ENCODE measurements around the gene OLAH.

OLAH gene

DNA sequence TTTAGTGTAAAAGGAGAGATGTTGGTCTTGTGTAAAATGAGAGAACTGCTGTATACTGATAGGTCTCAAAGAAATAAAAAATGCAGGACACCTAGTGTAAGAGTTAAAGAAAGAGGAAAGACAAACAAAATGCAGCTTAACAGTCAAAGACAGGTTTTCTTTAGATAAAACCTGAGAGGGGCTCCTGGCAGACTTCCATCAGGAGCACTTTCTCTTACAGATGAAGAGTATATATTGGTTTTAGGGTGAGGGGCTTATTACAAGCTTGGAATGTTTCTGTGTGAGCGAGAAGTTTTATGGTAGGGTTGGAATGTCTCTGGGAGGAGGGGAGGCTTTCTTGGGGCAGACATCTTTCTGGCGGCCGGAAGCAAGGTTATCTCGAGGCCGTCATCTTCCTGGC, 28.6 kb downstream of the OLAH start:
- DNase-seq (ENCODE audit: low spot score), result no peak

DNA sequence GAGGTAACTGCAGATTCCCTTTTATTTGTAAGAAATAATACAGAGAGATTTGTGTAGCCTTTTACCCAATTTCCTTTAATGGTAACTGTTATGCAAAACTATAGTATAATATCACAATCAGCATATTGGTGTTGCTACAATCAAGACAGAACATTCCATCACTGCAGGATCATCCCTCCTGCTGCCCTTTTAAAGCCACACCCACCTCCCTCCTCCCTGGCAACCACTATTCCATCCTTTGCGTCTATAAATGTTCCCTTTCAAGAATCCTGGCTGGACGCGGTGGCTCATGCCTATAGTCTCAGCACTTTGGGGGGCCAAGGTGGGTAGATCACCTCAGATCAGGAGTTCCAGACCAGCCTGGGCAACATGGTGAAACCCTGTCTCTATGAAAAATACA, 31.7 kb downstream of the OLAH start:
- DNase-seq (ENCODE audit: low spot score), result no peak

DNA sequence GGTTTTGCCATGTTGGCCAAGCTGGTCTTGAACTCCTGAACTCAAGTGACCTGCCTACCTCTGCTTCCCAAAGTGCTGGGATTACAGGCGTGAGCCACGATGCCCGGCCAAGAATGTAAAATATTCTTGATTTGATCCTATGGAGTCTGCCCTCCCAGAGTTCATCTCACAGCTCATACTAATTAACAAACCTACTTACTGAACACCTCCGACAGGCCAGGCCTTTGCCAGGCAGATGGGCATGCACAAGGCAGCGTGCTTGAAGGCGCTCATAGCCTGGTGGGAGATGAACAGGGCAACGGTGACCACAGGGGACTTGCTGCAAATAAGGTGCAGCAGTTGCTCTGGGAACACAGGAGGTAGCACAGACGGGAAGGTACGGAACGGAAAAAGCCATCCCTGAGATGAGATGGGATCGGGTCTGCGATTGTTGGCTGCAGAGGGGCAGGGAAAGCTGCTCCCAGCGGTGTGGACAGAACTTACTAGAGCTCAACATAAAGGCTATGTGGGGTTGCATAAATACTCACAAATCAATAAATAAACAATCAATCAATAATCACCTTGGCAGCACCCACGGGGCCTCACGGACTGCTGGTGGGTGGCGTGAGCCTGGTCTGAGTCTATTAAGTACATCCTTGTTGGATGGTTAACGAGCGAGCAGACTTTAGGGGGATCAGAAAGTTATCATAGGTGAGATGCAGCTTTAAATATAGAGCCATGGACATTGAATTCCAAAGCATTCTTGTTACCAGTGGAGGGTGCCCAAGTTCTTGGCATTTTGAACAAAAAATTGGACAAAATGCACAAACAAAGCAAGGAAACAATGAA, 40.1 kb downstream of the OLAH start:
- no peak for DNase-seq (ENCODE audit: low spot score)

DNA sequence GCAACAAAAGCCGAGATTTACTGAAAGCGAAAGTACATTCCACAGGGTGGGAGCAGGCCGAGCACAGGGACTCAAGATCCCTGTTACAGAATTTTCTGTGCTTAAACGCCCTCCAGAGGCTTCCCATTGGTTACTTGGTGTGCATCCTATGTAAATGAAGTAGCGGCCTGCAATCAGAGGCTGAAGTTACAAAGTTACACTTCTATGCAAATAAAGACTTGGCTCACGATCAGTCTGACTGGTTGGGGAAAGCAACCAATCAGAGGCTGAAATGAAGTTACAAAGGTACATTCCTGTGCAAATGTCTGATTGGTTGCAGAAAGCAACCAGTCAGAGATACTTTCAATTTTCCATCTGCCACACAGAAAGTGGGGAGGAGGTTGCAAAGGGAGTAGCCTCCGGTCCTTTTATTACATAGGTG, 40.8 kb downstream of the OLAH start:
- no peak for DNase-seq (ENCODE audit: low spot score)

DNA sequence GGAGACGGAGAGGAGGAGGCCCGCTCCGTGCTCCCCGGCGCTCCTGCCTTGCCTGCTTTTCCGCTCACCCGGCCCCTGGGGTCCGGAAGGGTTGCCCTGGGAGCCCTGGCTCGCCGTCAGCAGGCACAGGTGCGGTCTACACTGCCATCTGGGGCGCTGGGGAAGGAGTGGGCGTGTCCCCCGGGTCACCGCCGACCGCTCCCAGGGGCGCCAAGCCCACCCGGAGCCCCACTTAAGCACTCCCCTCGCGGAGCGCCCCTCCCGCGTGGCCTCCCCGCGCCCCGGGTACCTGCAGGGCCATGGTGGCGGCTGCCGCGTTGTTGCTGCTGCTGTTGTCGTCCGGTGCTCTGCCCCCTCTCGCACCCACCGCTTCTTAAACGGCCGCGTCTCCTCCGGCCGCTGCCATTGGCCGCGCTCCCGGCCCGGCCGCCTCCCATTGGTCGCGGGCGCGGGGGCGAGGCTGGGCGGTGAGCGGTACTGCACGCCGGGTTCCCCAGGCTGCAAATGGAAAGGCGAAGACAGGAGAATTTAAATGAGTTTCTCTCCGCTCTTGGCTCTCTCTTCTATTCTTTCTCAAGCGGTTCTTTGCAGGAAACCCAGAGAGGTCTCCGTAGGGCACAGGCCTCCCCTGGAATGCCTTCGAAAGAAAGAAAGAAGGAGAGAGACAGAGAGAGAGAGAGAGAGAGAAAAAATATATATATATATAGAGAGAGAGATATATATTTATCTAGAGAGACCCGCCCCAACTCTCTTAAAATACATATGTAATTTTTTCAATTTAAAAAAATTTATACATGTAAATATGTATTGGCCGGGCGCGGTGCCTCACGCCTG, 44.9 kb downstream of the OLAH start, which contains the start of gene ACBD7:
Gene ACBD7 (minus strand): TSS at position 349 of the 834 bp plus-strand sequence. CDS start 48 bp downstream, at position 301.
- DNase-seq (ENCODE audit: low spot score), result peak; percentile 98

DNA sequence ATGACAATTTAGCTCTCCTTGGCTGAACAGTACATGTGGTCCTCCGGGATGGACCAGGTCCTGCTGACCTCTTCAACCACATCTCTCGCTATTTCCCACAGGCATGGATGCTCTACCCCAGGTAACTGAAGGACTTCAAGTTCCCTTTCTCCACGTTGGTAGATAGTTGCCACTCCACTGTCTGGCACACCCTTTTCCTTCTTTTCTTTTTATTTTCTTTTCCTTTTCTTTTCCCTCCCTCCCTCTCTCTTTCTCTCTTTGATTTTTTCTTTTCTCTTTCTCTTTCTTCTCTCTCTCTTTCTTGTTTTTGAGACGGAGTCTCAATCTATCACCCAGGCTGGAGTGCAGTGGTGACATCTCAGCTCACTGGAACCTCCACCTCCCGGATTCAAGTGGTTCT, 47.7 kb downstream of the OLAH start:
- no peak for DNase-seq (ENCODE audit: low spot score)

DNA sequence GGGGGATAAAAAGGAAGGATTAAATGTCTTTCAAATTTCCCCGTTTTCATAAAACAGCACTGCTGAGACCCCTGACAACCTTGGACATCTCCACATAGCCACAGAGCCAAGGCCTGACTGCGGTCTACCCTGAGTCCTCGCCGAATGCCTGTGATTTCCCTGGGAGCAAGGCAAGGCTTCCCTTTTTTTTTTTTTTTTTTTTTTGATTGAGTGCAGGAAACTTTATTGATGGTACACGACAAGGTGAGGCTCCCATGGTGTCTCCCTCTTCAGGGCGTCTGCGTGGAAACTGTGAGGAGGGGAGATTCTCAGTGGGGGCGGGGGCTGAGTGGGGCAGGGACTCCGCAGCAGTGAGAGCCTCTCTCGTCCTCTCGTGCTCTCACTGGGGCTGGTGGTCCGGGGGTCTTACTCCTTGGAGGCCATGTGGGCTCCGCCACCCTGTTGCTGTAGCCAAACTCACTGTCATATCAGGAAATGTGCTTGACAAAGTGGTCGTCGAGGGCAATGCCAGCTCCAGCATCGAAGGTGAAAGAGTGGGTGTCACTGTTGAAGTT, 49.2 kb downstream of the OLAH start:
- DNase-seq (ENCODE audit: low spot score), result no peak

DNA sequence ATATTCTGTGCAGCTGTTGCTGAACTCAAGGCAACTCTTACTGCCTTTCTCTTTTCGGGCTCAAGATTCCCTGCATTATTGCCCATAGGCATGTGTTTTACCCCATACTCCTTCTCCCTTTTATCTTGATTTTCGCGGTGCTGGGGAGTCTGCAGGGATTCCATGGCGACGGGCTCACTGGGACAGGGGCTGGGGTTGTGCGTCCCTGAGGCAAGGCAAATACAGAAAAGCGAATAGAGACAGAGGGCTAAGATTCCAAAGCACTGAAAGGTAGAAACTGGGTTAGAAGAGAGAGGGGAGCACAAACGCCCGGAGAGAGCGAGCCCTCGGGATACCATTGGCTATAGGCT, 52.9 kb downstream of the OLAH start:
- DNase-seq (ENCODE audit: low spot score), result no peak

DNA sequence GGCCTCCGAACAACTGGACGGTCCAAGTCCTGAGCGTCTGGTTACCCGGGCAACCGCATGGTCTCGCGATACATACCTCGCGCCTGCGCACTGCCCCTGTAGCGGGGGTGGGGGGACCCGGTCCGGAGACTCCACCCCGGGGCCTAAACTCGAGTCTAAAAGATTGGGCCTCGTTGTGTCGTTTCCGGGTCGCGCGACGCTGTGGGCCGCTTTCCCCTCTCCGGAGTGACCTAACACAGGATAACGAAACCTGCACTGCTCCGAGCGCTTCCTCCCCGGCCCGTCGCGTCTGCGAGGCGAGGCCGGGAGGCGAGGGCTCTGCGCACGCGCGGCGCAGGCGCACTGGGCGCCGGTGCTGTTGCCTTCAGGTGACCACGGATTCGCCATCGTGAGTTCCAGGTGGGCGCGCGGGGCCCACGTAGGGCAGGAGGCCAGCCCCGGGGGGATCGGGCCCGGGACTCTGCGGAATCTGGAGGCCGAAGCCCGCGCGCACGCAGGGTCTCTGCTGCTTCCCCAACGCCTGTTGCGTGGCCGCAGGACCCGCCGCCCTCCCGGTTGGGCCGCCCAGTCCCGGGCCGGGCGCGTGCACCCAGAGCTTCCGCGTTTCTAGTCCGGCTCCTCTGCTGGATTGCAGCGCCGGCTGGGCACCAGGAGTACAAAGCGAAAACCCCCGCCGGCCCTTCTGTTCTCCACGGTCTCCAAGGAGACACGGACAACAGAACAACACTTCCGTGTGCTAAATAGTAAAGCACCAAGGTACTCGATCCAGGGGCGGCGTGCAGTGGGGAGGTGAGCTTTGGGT, 53.5 kb downstream of the OLAH start, which contains the start of gene RPP38:
Gene RPP38 (plus strand): TSS at position 345 of the 802 bp plus-strand sequence. CDS start 5,960 bp downstream, outside the sequence.
- peak; percentile 95 for DNase-seq (ENCODE audit: low spot score)

DNA sequence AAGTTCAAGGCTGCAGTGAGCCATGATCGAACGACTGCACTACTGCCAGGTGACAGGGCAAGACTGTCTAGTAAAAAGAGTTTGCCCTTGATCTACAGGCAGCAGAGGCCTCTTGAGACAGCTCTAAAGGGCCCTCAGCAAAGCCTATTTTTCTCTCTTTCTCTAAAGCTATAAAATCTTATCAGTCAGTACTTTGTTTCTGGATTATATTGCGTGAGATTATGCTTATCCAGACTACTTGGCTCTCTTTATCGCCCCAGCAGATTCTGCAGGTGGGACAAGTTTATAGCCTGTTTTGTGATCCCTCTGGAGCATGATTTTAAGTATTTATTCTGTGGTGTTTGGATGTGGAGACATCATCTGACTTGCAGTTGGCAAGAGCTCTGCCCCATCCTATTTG, 56.1 kb downstream of the OLAH start:
- DNase-seq (ENCODE audit: low spot score), result no peak

DNA sequence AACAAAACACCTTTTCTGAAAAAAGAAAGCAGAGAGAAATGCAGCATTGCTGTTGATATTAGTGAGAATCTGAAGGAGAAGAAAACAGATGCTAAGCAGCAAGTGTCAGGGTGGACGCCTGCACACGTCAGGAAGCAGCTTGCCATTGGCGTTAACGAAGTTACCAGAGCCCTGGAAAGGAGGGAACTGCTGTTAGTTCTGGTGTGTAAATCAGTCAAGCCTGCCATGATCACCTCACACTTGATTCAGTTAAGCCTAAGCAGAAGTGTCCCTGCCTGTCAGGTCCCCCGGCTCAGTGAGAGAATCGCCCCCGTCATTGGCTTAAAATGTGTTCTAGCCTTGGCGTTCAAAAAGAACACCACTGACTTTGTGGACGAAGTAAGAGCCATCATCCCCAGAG, 59.8 kb downstream of the OLAH start:
- no peak for DNase-seq (ENCODE audit: low spot score)

DNA sequence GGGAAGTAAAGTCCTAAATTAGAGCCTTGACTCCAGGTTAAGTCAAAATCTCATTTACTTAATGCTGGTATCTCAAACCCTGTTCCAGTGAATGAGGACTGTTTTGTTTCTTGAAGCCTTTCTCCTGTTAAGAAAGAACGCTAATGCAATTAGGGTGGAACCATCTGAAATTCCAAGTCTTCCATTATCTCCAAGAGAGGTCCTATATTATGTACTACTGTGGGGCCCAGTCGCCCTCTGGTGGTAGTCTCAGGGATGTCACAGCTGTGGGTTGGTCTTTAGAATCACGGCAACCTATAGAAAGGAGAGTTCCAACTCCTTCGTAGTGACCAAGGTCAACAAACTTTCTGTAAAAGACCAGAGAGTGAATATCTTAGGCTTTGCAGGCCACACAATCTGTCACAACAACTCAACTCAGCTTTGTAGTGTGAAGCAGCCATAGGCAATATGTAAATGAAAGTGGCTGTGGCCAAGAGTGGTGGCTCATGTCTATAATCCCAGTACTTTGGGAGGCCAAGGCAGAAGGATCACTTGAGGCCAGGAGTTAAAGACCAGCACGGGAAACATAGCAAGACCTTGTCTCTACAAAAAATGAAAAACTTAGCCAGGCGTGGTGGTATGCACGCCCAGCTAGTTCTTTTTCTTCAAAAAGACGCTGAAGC, 62.7 kb downstream of the OLAH start:
- peak; percentile 59 for DNase-seq (ENCODE audit: low spot score)

DNA sequence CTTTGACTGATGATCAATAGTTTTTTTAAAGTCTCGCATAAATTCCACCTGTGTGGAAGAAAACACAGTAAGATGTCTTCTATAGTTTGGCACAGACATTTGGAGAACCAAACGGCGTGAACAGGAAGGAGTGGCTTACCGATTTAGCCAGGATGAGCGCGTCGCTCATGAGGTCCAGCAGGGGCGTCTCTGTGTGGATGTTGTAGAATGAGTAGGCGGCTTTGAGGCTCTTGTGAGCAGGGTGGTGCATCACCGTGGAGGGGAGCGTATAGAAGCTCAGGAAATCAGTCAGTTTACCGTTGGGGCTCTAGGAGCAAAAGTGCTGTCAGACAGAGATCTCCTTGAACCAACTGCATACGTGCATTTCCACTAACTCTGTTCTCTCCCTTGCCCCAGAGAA, 68.9 kb downstream of the OLAH start:
- no peak for DNase-seq (ENCODE audit: low spot score)

DNA sequence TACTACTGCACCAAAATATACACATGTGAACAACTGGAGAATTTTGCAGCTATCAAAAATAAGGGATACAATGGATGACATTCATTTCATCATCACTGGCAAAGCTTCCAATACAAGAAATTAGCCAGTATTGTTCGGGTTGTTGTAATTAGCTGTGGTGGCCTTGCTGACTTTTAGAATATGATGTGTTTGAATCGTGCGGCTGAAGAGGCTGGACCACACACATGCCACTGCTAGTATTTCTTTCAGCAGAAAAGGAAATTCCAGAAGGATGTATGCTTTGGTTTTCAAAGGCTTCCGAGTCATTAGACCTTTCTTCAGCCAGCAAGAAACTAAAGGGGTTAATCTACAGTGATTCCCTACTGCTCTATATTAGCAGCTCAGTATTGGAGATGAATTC, 70.0 kb downstream of the OLAH start:
- DNase-seq (ENCODE audit: low spot score), result no peak

DNA sequence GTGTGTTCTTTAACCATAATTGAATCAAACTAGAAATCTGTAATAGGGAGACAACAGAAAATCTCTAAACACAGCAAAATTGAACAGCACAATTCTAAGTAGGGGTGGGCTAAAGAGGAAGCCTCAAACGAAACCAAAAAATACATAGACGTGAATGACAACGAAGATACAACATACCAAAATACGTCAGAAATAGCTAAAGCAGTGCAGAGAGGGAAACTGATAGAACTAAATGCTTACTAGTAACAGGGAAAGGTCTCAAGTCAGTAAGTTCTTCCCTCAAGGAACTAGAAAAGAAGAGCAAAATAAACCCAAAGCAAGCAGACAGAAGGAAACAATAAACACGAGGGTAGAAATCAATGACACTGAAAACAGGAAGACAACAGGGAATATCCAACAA, 72.5 kb downstream of the OLAH start:
- DNase-seq (ENCODE audit: low spot score), result no peak

DNA sequence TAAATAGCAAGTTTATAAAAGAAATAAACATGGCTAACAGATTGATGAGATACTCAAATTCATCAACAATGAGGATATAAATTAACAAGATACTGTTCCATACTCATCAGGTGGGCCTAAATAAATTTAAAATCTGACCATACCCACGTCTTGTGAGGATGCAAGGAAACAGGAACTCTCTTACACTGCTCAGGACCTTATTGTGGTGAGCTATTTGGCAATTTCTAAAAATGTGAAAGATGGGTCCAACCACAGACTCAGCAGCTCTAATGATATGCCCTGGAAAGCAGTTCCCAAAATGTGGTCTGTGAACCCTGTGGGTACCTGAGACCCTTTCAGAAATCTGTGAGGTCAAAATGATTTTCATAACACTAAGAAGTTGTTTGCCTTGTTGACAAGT, 74.9 kb downstream of the OLAH start:
- DNase-seq (ENCODE audit: low spot score), result no peak

DNA sequence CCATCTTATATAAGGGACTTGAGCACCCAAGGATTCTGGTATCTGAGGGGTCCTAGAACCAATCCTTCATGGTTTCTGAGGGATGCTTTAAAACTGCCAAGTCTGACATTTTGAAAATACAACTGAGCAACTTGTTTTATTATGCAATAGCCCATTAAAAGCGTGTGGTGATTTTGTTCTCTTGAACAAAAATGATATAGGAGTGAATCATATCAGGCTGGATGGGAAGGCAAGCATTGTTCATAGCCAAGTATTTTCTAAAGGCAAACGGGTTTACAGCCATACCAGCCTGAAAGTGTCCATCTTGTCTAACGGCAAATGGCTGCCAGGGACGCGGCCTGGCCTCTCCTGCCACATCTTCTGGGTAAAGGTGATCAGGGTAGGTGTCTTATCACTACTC, 76.8 kb downstream of the OLAH start:
- no peak for DNase-seq (ENCODE audit: low spot score)

DNA sequence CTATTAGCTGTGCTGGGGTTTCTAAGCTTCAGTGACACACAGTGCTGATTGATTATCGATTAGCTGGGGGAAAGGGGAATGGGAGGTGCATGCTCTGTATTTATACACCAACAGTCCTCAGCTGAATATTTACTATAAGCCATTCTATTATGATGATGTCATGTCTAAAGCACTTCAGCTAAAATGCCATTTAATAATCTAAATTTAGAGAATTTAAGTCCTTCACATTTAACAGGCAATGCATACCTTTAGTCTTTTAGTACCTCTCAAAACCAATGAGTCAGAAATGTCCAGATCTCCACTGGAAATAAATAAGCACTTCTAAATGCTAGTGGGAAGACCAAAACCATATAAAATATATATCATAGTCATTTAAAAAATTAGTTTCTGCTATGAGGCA, 78.0 kb downstream of the OLAH start:
- no peak for DNase-seq (ENCODE audit: low spot score)

DNA sequence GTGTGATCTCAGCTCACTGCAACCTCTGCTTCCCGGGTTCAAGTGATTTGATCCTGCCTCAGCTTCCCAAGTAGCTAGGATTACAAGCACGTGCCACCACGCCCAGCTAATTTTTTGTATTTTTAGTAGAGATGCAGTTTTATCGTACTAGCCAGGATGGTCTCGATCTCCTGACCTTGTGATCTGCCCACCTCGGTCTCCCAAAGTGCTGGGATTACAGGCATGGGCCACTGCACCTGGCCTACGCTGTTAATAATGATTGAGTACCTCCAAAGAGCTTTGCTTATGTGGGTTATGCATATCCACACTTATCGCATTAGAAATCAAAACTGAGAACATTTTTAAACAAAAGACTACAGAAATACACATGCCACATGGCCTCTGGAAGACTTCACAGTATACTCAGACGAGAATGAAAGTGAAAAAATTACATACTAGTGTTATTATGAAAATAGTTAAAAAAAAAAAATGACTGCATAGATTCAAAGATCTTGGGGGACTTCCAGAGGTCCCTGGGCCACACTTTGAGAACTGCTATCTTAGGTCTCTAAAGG, 78.8 kb downstream of the OLAH start:
- DNase-seq (ENCODE audit: low spot score), result no peak

Data from germinal center (tissue), 1 donor.